ENCODE measurements around the gene ANKRD33B.

DNA sequence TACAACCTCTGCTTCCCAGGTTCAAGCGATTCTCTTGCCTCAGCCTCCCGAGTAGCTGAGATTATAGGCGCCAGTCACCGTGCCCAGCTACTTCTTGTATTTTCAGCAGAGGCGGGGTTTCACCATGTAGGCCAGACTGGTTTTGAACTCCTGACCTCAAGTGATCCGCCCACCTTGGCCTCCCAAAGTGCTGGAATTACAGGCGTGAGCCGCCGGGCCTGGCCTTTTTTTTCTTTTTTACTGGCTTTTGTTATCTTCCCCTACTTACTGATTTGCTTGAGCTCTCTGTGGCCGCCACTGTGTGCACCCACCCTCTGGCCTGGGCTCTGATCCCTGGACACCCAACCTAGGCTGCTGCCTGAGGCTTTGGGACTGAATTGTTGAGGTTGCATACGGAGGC lies 60.3 kb downstream of the ANKRD33B start:
- TF ChIP-seq, protein P1, sequence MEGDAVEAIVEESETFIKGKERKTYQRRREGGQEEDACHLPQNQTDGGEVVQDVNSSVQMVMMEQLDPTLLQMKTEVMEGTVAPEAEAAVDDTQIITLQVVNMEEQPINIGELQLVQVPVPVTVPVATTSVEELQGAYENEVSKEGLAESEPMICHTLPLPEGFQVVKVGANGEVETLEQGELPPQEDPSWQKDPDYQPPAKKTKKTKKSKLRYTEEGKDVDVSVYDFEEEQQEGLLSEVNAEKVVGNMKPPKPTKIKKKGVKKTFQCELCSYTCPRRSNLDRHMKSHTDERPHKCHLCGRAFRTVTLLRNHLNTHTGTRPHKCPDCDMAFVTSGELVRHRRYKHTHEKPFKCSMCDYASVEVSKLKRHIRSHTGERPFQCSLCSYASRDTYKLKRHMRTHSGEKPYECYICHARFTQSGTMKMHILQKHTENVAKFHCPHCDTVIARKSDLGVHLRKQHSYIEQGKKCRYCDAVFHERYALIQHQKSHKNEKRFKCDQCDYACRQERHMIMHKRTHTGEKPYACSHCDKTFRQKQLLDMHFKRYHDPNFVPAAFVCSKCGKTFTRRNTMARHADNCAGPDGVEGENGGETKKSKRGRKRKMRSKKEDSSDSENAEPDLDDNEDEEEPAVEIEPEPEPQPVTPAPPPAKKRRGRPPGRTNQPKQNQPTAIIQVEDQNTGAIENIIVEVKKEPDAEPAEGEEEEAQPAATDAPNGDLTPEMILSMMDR (IDR thresholded peaks at IDR 0.05 in 8 of 11, conservative IDR thresholded peaks at IDR 0.05 in 3 of 11): no peak
- TF ChIP-seq POLR2A (IDR thresholded peaks at IDR 0.05): no peak
